GM06990 (cell line): Measurements from ENCODE around the gene GUCD1.

Source experiments
- DNase-seq: peaks from one replicate; pipeline ENCODE4 v3.0.0-alpha.2; 2011; ENCODE audit not compliant: insufficient read length; ENCODE audit errors: extremely low read depth
- H3K27me3 ChIP-seq: replicated peaks from 2 replicates; pipeline ENCODE4 v1.6.0; 2011; ENCODE audit warnings: low read length; ENCODE audit not compliant: control insufficient read depth, insufficient read depth
- H3K36me3 ChIP-seq: 2 replicates; pipeline ENCODE4 v1.5.1; 2011; ENCODE audit warnings: low read length; ENCODE audit not compliant: control insufficient read depth, insufficient read depth
- H3K4me3 ChIP-seq: replicated peaks from 2 replicates; pipeline ENCODE4 v1.5.1; 2011; ENCODE audit warnings: low read depth, mild to moderate bottlenecking, control low read depth, low read length
- CTCF ChIP-seq: IDR thresholded peaks from 2 replicates; pipeline ENCODE4 v1.5.1; 2011; ENCODE audit warnings: low read length, control low read depth, mild to moderate bottlenecking, inconsistent platforms; ENCODE audit not compliant: insufficient read depth, poor library complexity, severe bottlenecking

The GUCD1 gene

GRCh38 chr22:24514241-24515026 is 40.5 kb downstream of the GUCD1 start:
- H3K27me3 ChIP-seq, result no peaks in the 10 kb centered on the region
- DNase-seq, result no peak
- no peak for TF ChIP-seq CTCF

DNA sequence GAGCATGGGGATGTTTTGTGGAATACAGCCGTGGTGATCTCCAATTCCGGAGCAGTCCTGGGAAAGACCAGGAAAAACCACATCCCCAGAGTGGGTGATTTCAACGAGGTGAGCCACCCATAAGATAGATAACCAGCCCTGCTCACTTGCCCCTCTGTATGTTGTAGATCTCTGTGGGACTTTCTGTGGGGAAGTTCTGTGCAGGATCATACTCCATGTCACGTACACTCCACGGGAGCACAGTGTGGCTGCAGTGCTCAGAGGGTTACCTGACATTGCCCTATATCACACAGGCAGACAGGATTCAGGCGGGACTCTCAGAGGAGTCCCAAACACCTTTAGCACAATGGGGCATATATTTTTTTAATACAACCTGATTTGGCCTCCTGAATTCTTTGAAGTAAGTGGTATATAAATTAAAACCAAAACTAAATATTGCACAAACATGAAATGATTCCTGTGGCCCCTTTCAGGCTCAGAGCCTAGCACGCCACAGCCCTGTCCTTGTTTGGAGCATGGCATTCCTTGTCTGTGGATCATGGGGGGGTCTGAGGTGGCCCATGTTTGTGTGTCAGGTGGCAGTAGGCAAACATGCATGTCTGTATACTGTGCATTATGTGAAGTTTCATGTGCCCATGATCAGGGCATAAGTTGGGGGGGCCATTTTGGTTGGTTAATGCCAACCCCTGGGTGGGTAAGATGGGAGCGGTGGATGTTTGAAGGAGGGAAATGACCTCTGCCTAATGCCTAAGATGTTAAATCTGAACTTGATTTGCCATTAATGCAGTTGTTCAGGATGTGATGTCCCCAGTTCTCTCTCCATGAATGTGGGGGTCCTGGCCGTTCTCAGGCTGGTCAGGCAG is 41.3 kb downstream of the GUCD1 start:
- Histone ChIP-seq H3K27me3 (no peaks in the 10 kb centered on the region), H3K36me3 (no peaks in the 10 kb centered on the region), H3K4me3 (no peak overlapping the region)
- TF ChIP-seq CTCF, result no peak
- DNase-seq, result no peak

More at GRCh38 chr22:24514241-24515026, 40.5 kb downstream of the GUCD1 start:
- Histone ChIP-seq H3K36me3 (no peaks in the 10 kb centered on the region), H3K4me3 (no peak overlapping the region)

- no peaks in the 10 kb centered on the region for H3K27me3 ChIP-seq
- no peak for DNase-seq
- H3K36me3 ChIP-seq, result no peaks in the 10 kb centered on the region
- no peak for TF ChIP-seq CTCF
- no peak overlapping the region for H3K4me3 ChIP-seq
Measured at GRCh38 chr22:24512043-24512442, 42.9 kb downstream of the GUCD1 start.

DNA sequence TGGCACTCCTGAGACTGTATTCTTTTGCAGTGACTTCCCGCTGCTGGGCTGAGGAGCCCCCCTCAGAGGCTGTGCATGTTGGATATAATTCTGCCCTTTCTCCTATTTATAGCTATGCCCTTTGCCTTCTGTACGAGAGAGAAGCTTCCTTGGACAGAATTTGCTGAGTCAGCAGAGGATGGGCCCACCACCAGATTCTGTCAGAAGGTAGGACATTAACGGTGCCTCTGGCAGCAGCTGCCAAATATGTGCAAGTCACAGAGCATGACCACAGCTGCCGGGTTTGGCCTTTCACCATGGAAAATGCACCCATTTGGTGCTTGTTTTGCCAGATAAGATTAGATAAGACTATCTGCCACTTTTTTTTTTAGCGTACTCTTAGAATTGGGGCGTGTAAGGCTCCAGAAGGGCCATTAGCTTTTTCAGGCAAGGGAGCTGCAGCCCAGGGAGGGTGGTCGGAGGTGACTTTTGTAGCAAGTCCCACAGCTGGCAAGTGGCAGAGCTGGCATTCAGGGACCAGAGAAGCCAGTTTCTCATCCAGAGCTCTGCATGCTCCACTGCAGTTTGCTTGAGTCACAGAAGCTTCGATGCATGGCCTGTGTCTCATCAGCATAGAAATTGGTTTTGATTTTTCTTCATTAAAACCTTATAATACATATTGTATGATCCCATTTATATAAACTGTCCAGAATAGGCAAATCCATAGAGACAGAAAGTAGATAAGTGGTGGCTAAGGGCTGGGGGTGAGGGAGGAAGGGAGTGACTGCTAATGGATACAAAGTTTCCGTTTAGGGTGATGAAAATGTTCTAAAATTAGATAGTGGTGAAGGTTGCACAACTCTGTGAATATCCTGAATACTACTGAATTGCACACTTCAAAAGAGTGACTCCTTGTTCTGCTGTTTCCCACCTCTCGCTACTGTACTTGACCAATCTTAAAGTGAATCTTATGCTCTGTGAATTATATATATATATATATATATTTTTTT is 44.0 kb downstream of the GUCD1 start:
- no peak for TF ChIP-seq CTCF
- no peak for DNase-seq
- no peaks in the 10 kb centered on the region for H3K27me3 ChIP-seq
- no peak overlapping the region for H3K4me3 ChIP-seq
- no peaks in the 10 kb centered on the region for H3K36me3 ChIP-seq

DNA sequence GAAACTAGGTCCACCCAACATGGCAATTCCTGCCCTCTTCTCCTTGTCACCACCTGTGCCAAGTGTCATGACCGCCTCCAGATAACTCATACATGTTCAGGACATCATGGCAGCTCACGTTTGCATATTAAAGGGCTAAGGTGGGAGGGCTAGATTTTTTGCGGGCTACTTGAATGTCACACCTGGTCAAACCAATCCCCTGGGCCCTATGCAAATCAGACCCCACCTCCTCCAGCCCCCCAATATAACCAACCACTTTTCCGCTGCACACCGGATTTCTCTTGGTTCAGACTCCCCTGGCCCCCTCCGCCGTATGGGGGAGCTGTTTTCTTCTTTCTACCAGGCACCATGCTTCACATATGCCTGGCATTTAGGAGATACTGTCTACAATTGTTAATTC is 47.2 kb downstream of the GUCD1 start:
- H3K36me3 ChIP-seq, result no peaks in the 10 kb centered on the region
- no peak for DNase-seq
- no peak for TF ChIP-seq CTCF
- no peaks in the 10 kb centered on the region for H3K27me3 ChIP-seq
- no peak overlapping the region for H3K4me3 ChIP-seq
